ENCODE results near the gene BCR. TPM values are rescaled to one million over a fixed set of nuclear protein-coding genes. Genes with fewer than 3 reads are reported as not detected.

Gene BCR
- total RNA-seq, 2 experiments from 2014 or later = 42.2 to 51.3 TPM

- Histone ChIP-seq H3K9me3 (ENCODE audit: low read length) (no peaks in the 10 kb centered on the region), H3K36me3 (ENCODE audit: insufficient read depth, low read length) (peaks cover 32% of the 10 kb centered on the region), H3K79me2 (ENCODE audit: insufficient read depth, low read depth, low read length) (peaks cover 5% of the 10 kb centered on the region; the same call in 1 of the 2 replicates), H3K9me2 (ENCODE audit: insufficient read depth, low read length) (no peaks in the 10 kb centered on the region), H3K4me3 (ENCODE audit: low read depth, low read length, poor library complexity, severe bottlenecking) (no peak overlapping the region), H3K4me2 (ENCODE audit: low read length) (no peak overlapping the region), H3K4me1 (ENCODE audit: insufficient read depth, low read length, poor library complexity, severe bottlenecking) (peaks cover 31% of the 10 kb centered on the region), H2AFZ (ENCODE audit: low read length) (no peak overlapping the region), H3K27ac (ENCODE audit: low read depth, low read length, poor library complexity, severe bottlenecking) (no peak overlapping the region), H4K20me1 (ENCODE audit: insufficient read depth, low read length) (0 out of 2 replicates have a peak, but pooled peaks cover 6% of the 10 kb centered on the region)
- no peak for DNase-seq (ENCODE audit: low spot score)
- no peak for TF ChIP-seq EZH2phosphoT487 (IDR thresholded peaks at IDR 0.05; ENCODE audit: borderline replicate concordance, low read depth, low read length)
- TF ChIP-seq, protein P1, sequence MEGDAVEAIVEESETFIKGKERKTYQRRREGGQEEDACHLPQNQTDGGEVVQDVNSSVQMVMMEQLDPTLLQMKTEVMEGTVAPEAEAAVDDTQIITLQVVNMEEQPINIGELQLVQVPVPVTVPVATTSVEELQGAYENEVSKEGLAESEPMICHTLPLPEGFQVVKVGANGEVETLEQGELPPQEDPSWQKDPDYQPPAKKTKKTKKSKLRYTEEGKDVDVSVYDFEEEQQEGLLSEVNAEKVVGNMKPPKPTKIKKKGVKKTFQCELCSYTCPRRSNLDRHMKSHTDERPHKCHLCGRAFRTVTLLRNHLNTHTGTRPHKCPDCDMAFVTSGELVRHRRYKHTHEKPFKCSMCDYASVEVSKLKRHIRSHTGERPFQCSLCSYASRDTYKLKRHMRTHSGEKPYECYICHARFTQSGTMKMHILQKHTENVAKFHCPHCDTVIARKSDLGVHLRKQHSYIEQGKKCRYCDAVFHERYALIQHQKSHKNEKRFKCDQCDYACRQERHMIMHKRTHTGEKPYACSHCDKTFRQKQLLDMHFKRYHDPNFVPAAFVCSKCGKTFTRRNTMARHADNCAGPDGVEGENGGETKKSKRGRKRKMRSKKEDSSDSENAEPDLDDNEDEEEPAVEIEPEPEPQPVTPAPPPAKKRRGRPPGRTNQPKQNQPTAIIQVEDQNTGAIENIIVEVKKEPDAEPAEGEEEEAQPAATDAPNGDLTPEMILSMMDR (conservative IDR thresholded peaks at IDR 0.05; ENCODE audit: low read length) = no peak
- ChIA-PET CTCF (ENCODE audit: unreplicated experiment) (no interaction called here), POLR2A (interaction anchor here (0.6 to 0.7 kb wide), 2 partner anchors 11 to 273 kb away, joined by 3 to 4 read pairs; no protein-coding TSS in a partner anchor)
- no TSS peak for BruUV-seq (replicated peaks)
- intact Hi-C loops (cut with micrococcal nuclease; ENCODE audit: unreplicated experiment) = no loop called here
These were observed 23.8 kb downstream of the BCR start for GRCh38 chr22:23204125-23204488.

DNA sequence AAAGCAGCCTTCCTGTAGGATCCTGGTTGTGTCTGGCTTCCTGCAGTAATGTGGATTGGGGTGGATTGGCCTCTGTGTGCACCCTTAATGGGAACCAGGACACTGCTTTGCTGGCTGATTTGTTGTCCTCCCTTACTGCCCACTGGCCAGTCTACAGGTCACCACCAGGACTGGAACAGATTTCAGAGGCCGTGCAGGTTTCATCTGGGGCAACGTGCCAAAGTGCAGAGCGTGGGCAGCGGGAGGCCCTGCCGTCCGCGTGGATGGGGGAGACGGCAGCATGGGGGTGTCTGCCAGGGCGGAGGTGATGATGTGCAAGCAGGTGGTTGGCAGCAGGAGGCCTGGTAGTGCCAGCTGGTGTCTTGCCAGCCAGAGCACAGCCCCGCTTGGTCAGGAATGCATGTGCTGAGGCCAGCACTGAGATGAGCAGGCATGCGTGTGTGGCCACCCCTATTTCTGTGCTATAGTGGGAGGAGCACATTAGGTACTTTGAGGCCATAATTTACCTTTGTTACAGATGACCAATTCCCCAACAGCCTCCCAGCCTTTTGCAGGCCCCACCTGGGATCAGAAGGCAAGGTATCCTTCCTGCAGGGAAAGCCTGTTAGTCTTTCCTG is 24.3 kb downstream of the BCR start:
- Histone ChIP-seq H4K20me1 (ENCODE audit: insufficient read depth, low read length) (0 out of 2 replicates have a peak, but pooled peaks cover 6% of the 10 kb centered on the region), H3K9me3 (ENCODE audit: low read length) (no peaks in the 10 kb centered on the region), H3K4me3 (ENCODE audit: low read depth, low read length, poor library complexity, severe bottlenecking) (no peak overlapping the region), H3K79me2 (ENCODE audit: insufficient read depth, low read depth, low read length) (peaks cover 11% of the 10 kb centered on the region; the same call in 1 of the 2 replicates), H3K27ac (ENCODE audit: low read depth, low read length, poor library complexity, severe bottlenecking) (no peak overlapping the region), H3K4me2 (ENCODE audit: low read length) (no peak overlapping the region), H3K36me3 (ENCODE audit: insufficient read depth, low read length) (peaks cover 27% of the 10 kb centered on the region), H3K4me1 (ENCODE audit: insufficient read depth, low read length, poor library complexity, severe bottlenecking) (peaks cover 35% of the 10 kb centered on the region), H2AFZ (ENCODE audit: low read length) (no peak overlapping the region), H3K9me2 (ENCODE audit: insufficient read depth, low read length) (no peaks in the 10 kb centered on the region)
- no TSS peak for BruUV-seq (replicated peaks)
- no peak for TF ChIP-seq EZH2phosphoT487 (IDR thresholded peaks at IDR 0.05; ENCODE audit: borderline replicate concordance, low read depth, low read length)
- TF ChIP-seq, protein P1 (conservative IDR thresholded peaks at IDR 0.05; ENCODE audit: low read length) = no peak
- ChIA-PET CTCF (ENCODE audit: unreplicated experiment) (interaction anchor here (0.6 kb wide), 1 partner anchor 77 kb away, joined by 3 read pairs; no protein-coding TSS in a partner anchor), POLR2A (no interaction called here)
- no peak for DNase-seq (ENCODE audit: low spot score)
- intact Hi-C loops (cut with micrococcal nuclease; ENCODE audit: unreplicated experiment) = no loop called here
